ENCODE data around the gene FUT4. TPM values are rescaled to one million over a fixed set of nuclear protein-coding genes. Genes with fewer than 3 reads are reported as not detected.

The FUT4 gene
- total and polyA plus RNA-seq, 2 donors (not counting 1 experiment from before 2014, with no cell fraction given), result 0.89 to 3.7 TPM

DNA sequence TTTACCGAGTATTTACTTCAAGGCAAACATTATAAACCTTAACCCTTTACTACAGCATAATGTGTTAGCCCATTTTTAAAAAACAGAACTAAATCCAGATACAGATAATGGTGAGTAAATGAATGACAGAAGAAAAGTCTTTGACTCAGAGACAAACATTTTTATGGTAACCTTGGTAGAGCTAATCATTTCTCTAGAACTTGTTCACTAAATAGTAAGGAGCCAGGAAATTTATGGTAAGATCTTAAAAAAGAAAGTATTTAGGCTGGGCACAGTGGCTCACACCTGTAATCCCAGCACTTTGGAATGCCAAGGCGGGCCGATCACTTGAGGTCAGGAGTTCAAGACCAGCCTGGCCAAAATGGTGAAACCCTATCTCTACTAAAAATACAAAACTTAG lies 11.5 kb upstream of the FUT4 start:
- Histone ChIP-seq H3K36me3 (replicated peaks in 1 of 2; ENCODE audit: control extremely low read depth in 1 of 2, control insufficient read depth in 1 of 2, extremely low read depth in 1 of 2, insufficient read depth in 2 of 2, low read length in 1 of 2) (no peaks in the 10 kb centered on the region), H3K9me3 (ENCODE audit: control extremely low read depth in 1 of 3, control insufficient read depth in 2 of 3, insufficient read depth in 1 of 3, low read length in 2 of 3) (no peaks in the 10 kb centered on the region), H3K27ac (ENCODE audit: low read length in 2 of 2) (no peak overlapping the region), H4K20me1 (ENCODE audit: control insufficient read depth, insufficient read depth, low read length, poor library complexity, severe bottlenecking) (no peaks in the 10 kb centered on the region), H2AFZ (ENCODE audit: insufficient read depth, low read depth, low read length, poor library complexity, severe bottlenecking) (no peak overlapping the region), H3K9ac (ENCODE audit: low read length) (no peak overlapping the region), H3K4me1 (ENCODE audit: control insufficient read depth in 2 of 2, insufficient read depth in 2 of 2, low read length in 2 of 2) (no peaks in the 10 kb centered on the region), H3K4me2 (replicated peaks; ENCODE audit: low read depth, low read length, poor library complexity, severe bottlenecking) (no peak overlapping the region), H3K4me3 (ENCODE audit: control extremely low read depth in 1 of 5, extremely low read depth in 1 of 5, insufficient read depth in 1 of 5, low read depth in 2 of 5, low read length in 4 of 5) (no peak overlapping the region), H3K79me2 (ENCODE audit: control insufficient read depth, insufficient read depth, low read length) (no peaks in the 10 kb centered on the region), H3K27me3 (replicated peaks in 1 of 4; ENCODE audit: control extremely low read depth in 1 of 4, control insufficient read depth in 3 of 4, insufficient read depth in 4 of 4, low read length in 3 of 4) (peaks cover 0 to 8% (median 0%) of the 10 kb centered on the region in 4 experiments)
- TF ChIP-seq EZH2 (IDR thresholded peaks at IDR 0.05; ENCODE audit: borderline replicate concordance, insufficient read depth, low read depth, low read length, poor library complexity, severe bottlenecking), result no peak
- no peak for ATAC-seq (ENCODE audit: low read depth)
- POLR2A ChIA-PET, result no interaction called here
- CTCF ChIA-PET, result no interaction called here
- Mint-ChIP-seq H3K27me3 (peaks cover 24% of the 10 kb centered on the region), H3K9me3 (ENCODE audit: insufficient read depth) (no peaks in the 10 kb centered on the region), H3K27ac (no peak overlapping the region), H3K4me1 (no peaks in the 10 kb centered on the region), H3K4me3 (no peak overlapping the region)
- no peak for DNase-seq
- intact Hi-C loops (cut with micrococcal nuclease), result no loop called here
- no CpG with 5 or more reads among the region's 3 CpGs for WGBS (ENCODE audit: insufficient coverage)

DNA sequence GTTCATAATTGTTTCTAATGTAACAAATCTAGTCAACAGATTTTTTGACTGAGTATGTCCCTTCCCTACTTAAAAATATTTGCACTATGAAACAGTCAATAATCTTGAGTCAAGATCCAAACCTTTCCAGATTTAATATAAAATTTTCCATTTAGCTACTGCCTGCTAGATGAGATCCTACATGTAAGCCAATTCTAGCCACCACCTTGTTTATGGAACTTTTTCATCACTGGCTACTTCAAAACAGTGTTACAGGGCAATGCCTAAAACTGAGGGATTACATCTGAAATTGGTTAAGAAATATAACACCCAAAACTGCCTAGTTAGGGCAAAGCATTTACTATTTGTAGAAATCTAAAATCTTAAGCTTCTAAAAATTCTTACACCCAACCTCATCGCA lies 10.5 kb upstream of the FUT4 start:
- Histone ChIP-seq H3K9ac (ENCODE audit: low read length) (no peak overlapping the region), H3K4me2 (replicated peaks; ENCODE audit: low read depth, low read length, poor library complexity, severe bottlenecking) (no peak overlapping the region), H3K79me2 (ENCODE audit: control insufficient read depth, insufficient read depth, low read length) (no peaks in the 10 kb centered on the region), H3K9me3 (ENCODE audit: control extremely low read depth in 1 of 3, control insufficient read depth in 2 of 3, insufficient read depth in 1 of 3, low read length in 2 of 3) (no peaks in the 10 kb centered on the region), H4K20me1 (ENCODE audit: control insufficient read depth, insufficient read depth, low read length, poor library complexity, severe bottlenecking) (no peaks in the 10 kb centered on the region), H3K4me1 (ENCODE audit: control insufficient read depth in 2 of 2, insufficient read depth in 2 of 2, low read length in 2 of 2) (no peaks in the 10 kb centered on the region), H2AFZ (ENCODE audit: insufficient read depth, low read depth, low read length, poor library complexity, severe bottlenecking) (no peak overlapping the region), H3K36me3 (replicated peaks in 1 of 2; ENCODE audit: control extremely low read depth in 1 of 2, control insufficient read depth in 1 of 2, extremely low read depth in 1 of 2, insufficient read depth in 2 of 2, low read length in 1 of 2) (no peaks in the 10 kb centered on the region), H3K27me3 (replicated peaks in 1 of 4; ENCODE audit: control extremely low read depth in 1 of 4, control insufficient read depth in 3 of 4, insufficient read depth in 4 of 4, low read length in 3 of 4) (peaks cover 0 to 11% (median 0%) of the 10 kb centered on the region in 4 experiments), H3K27ac (ENCODE audit: low read length in 2 of 2) (no peak overlapping the region), H3K4me3 (ENCODE audit: control extremely low read depth in 1 of 5, extremely low read depth in 1 of 5, insufficient read depth in 1 of 5, low read depth in 2 of 5, low read length in 4 of 5) (no peak overlapping the region)
- Mint-ChIP-seq H3K27me3 (peaks cover 29% of the 10 kb centered on the region), H3K4me3 (no peak overlapping the region), H3K4me1 (no peaks in the 10 kb centered on the region), H3K27ac (no peak overlapping the region), H3K9me3 (ENCODE audit: insufficient read depth) (no peaks in the 10 kb centered on the region)
- ChIA-PET CTCF (interaction anchor here (1.6 kb wide), 1 partner anchor 14 kb away, joined by 4 read pairs; no protein-coding TSS in a partner anchor), POLR2A (no interaction called here)
- intact Hi-C loops (cut with micrococcal nuclease), result no loop called here
- no CpG with 5 or more reads among the region's 1 CpG for WGBS (ENCODE audit: insufficient coverage)
- DNase-seq, result no peak
- no peak for ATAC-seq (ENCODE audit: low read depth)
- TF ChIP-seq EZH2 (IDR thresholded peaks at IDR 0.05; ENCODE audit: borderline replicate concordance, insufficient read depth, low read depth, low read length, poor library complexity, severe bottlenecking), result no peak
- TF ChIP-seq, protein P1, sequence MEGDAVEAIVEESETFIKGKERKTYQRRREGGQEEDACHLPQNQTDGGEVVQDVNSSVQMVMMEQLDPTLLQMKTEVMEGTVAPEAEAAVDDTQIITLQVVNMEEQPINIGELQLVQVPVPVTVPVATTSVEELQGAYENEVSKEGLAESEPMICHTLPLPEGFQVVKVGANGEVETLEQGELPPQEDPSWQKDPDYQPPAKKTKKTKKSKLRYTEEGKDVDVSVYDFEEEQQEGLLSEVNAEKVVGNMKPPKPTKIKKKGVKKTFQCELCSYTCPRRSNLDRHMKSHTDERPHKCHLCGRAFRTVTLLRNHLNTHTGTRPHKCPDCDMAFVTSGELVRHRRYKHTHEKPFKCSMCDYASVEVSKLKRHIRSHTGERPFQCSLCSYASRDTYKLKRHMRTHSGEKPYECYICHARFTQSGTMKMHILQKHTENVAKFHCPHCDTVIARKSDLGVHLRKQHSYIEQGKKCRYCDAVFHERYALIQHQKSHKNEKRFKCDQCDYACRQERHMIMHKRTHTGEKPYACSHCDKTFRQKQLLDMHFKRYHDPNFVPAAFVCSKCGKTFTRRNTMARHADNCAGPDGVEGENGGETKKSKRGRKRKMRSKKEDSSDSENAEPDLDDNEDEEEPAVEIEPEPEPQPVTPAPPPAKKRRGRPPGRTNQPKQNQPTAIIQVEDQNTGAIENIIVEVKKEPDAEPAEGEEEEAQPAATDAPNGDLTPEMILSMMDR (IDR thresholded peaks at IDR 0.05), result no peak
